Measurements from ENCODE around the gene TMEM161A.
"Not testable (repeated sequence)": the region's sequence is repeated elsewhere in the genome, so short reads cannot be mapped to it uniquely, and the experiment has no call there.

TMEM161A gene

GRCh38 chr19:19106938-19107337 is 31.3 kb downstream of the TMEM161A start:
- H3K9me3 ChIP-seq; H3K36me3 ChIP-seq (replicated peaks); H3K27me3 ChIP-seq (ENCODE audit: low read depth); DNase-seq (ENCODE audit: low spot score in 2 of 2); H3K4me3 ChIP-seq; H3K4me1 ChIP-seq; in situ Hi-C loops (cut with MboI; ENCODE audit: low sequenced_read_pairs): not testable (repeated sequence)

GRCh38 chr19:19106056-19106551 is 32.2 kb downstream of the TMEM161A start:
- DNase-seq (ENCODE audit: low spot score in 2 of 2) = no peak
- no peaks in the 10 kb centered on the region for H3K9me3 ChIP-seq
- no peaks in the 10 kb centered on the region for H3K27me3 ChIP-seq (ENCODE audit: low read depth)
- peaks cover 2% of the 10 kb centered on the region; the same call in 1 of the 2 replicates for H3K4me1 ChIP-seq
- no peak overlapping the region for H3K4me3 ChIP-seq
- no peaks in the 10 kb centered on the region for H3K36me3 ChIP-seq (replicated peaks)
- in situ Hi-C loops (cut with MboI; ENCODE audit: low sequenced_read_pairs) = no loop called here

GRCh38 chr19:19105365-19106055 is 32.8 kb downstream of the TMEM161A start:
- in situ Hi-C loops (cut with MboI; ENCODE audit: low sequenced_read_pairs) = no loop called here
- Histone ChIP-seq H3K4me1 (peaks cover 2% of the 10 kb centered on the region; the same call in 1 of the 2 replicates), H3K27me3 (ENCODE audit: low read depth) (no peaks in the 10 kb centered on the region), H3K36me3 (replicated peaks) (no peaks in the 10 kb centered on the region), H3K9me3 (no peaks in the 10 kb centered on the region), H3K4me3 (peak overlapping the region; percentile 23)
- peak; percentile 52 to 85 for DNase-seq (ENCODE audit: low spot score in 2 of 2)

- Histone ChIP-seq H3K9me3 (no peaks in the 10 kb centered on the region), H3K4me3 (no peak overlapping the region)
- in situ Hi-C loops (cut with MboI; ENCODE audit: low sequenced_read_pairs) = no loop called here
Observed at GRCh38 chr19:19103167-19103566, 35.1 kb downstream of the TMEM161A start.

GRCh38 chr19:19102566-19102965 is 35.7 kb downstream of the TMEM161A start:
- H3K27me3 ChIP-seq (ENCODE audit: low read depth); H3K4me3 ChIP-seq; H3K4me1 ChIP-seq; H3K9me3 ChIP-seq; H3K36me3 ChIP-seq (replicated peaks); DNase-seq (ENCODE audit: low spot score in 2 of 2); in situ Hi-C loops (cut with MboI; ENCODE audit: low sequenced_read_pairs): not testable (repeated sequence)

More at GRCh38 chr19:19103167-19103566, 35.1 kb downstream of the TMEM161A start:
- Histone ChIP-seq H3K27me3 (ENCODE audit: low read depth) (no peaks in the 10 kb centered on the region), H3K4me1 (peaks cover 2% of the 10 kb centered on the region; the same call in 1 of the 2 replicates), H3K36me3 (replicated peaks) (no peaks in the 10 kb centered on the region)
- DNase-seq (ENCODE audit: low spot score in 2 of 2) = no peak

GRCh38 chr19:19101540-19101939 is 36.7 kb downstream of the TMEM161A start:
- peaks cover 2% of the 10 kb centered on the region; the same call in 1 of the 2 replicates for H3K4me1 ChIP-seq
- no peak for DNase-seq (ENCODE audit: low spot score in 2 of 2)
- in situ Hi-C loops (cut with MboI; ENCODE audit: low sequenced_read_pairs) = no loop called here

GRCh38 chr19:19098703-19099632 is 39.3 kb downstream of the TMEM161A start:
- in situ Hi-C loops (cut with MboI; ENCODE audit: low sequenced_read_pairs) = no loop called here

More at GRCh38 chr19:19101540-19101939, 36.7 kb downstream of the TMEM161A start:
- H3K36me3 ChIP-seq (replicated peaks) = no peaks in the 10 kb centered on the region
- H3K27me3 ChIP-seq (ENCODE audit: low read depth) = no peaks in the 10 kb centered on the region
- H3K9me3 ChIP-seq = no peaks in the 10 kb centered on the region
- H3K4me3 ChIP-seq = no peak overlapping the region

GRCh38 chr19:19098084-19098702 is 40.1 kb downstream of the TMEM161A start:
- Histone ChIP-seq H3K27me3 (ENCODE audit: low read depth) (no peaks in the 10 kb centered on the region), H3K4me3 (no peak overlapping the region), H3K9me3 (no peaks in the 10 kb centered on the region), H3K4me1 (no peaks in the 10 kb centered on the region), H3K36me3 (replicated peaks) (no peaks in the 10 kb centered on the region)
- no peak for DNase-seq (ENCODE audit: low spot score in 2 of 2)
- in situ Hi-C loops (cut with MboI; ENCODE audit: low sequenced_read_pairs) = no loop called here

More at GRCh38 chr19:19098703-19099632, 39.3 kb downstream of the TMEM161A start:
- Histone ChIP-seq H3K4me3 (no peak overlapping the region), H3K27me3 (ENCODE audit: low read depth) (no peaks in the 10 kb centered on the region), H3K9me3 (no peaks in the 10 kb centered on the region), H3K4me1 (no peaks in the 10 kb centered on the region), H3K36me3 (replicated peaks) (no peaks in the 10 kb centered on the region)
- no peak for DNase-seq (ENCODE audit: low spot score in 2 of 2)

- Histone ChIP-seq H3K36me3 (replicated peaks) (no peaks in the 10 kb centered on the region), H3K27me3 (ENCODE audit: low read depth) (no peaks in the 10 kb centered on the region), H3K4me1 (no peaks in the 10 kb centered on the region), H3K4me3 (no peak overlapping the region), H3K9me3 (no peaks in the 10 kb centered on the region)
- in situ Hi-C loops (cut with MboI; ENCODE audit: low sequenced_read_pairs) = no loop called here
- no peak for DNase-seq (ENCODE audit: low spot score in 2 of 2)
Observed at GRCh38 chr19:19096641-19097627, 41.3 kb downstream of the TMEM161A start.

- no peaks in the 10 kb centered on the region for H3K36me3 ChIP-seq (replicated peaks)
- no peaks in the 10 kb centered on the region for H3K9me3 ChIP-seq
- no peak overlapping the region for H3K4me3 ChIP-seq
- H3K4me1 ChIP-seq = no peaks in the 10 kb centered on the region
- no peaks in the 10 kb centered on the region for H3K27me3 ChIP-seq (ENCODE audit: low read depth)
- in situ Hi-C loops (cut with MboI; ENCODE audit: low sequenced_read_pairs) = no loop called here
- DNase-seq (ENCODE audit: low spot score in 2 of 2) = no peak
Observed at GRCh38 chr19:19095691-19096090, 42.6 kb downstream of the TMEM161A start.

- in situ Hi-C loops (cut with MboI; ENCODE audit: low sequenced_read_pairs) = no loop called here
- Histone ChIP-seq H3K4me1 (peaks cover 8% of the 10 kb centered on the region), H3K4me3 (no peak overlapping the region), H3K27me3 (ENCODE audit: low read depth) (no peaks in the 10 kb centered on the region), H3K9me3 (no peaks in the 10 kb centered on the region), H3K36me3 (replicated peaks) (no peaks in the 10 kb centered on the region)
- DNase-seq (ENCODE audit: low spot score in 2 of 2) = no peak
Observed at GRCh38 chr19:19094513-19094912, 43.8 kb downstream of the TMEM161A start.

GRCh38 chr19:19087676-19088075 is 50.6 kb downstream of the TMEM161A start:
- Histone ChIP-seq H3K27me3 (ENCODE audit: low read depth) (no peaks in the 10 kb centered on the region), H3K4me1 (peaks cover 8% of the 10 kb centered on the region), H3K4me3 (no peak overlapping the region), H3K36me3 (replicated peaks) (no peaks in the 10 kb centered on the region), H3K9me3 (no peaks in the 10 kb centered on the region)
- no peak for DNase-seq (ENCODE audit: low spot score in 2 of 2)
- in situ Hi-C loops (cut with MboI; ENCODE audit: low sequenced_read_pairs) = no loop called here

Measured in HAP-1 (cell line).